Body of pancreas (tissue), 4 donors: ENCODE results near the gene ABHD4.

Experiments
- POLR2A ChIP-seq, 3 donors: fragments of 450-650 bp; IDR thresholded peaks; one replicate each; pipeline ENCODE4 v1.6.1; 2016; ENCODE audit warnings: antibody characterized with exemption in 3 of 3, mild to moderate bottlenecking in 2 of 3
- TF ChIP-seq, protein P1 (sequence below), 7 experiments: fragments of 450-650 bp in 4 of 7; fragments of 200-600 bp in 3 of 7; sonication (generic) in 3 of 7; IDR thresholded peaks; one replicate each; pipeline ENCODE4 v1.5.1; 2016 to 2019; ENCODE audit warnings: antibody characterized with exemption in 7 of 7

DNA sequence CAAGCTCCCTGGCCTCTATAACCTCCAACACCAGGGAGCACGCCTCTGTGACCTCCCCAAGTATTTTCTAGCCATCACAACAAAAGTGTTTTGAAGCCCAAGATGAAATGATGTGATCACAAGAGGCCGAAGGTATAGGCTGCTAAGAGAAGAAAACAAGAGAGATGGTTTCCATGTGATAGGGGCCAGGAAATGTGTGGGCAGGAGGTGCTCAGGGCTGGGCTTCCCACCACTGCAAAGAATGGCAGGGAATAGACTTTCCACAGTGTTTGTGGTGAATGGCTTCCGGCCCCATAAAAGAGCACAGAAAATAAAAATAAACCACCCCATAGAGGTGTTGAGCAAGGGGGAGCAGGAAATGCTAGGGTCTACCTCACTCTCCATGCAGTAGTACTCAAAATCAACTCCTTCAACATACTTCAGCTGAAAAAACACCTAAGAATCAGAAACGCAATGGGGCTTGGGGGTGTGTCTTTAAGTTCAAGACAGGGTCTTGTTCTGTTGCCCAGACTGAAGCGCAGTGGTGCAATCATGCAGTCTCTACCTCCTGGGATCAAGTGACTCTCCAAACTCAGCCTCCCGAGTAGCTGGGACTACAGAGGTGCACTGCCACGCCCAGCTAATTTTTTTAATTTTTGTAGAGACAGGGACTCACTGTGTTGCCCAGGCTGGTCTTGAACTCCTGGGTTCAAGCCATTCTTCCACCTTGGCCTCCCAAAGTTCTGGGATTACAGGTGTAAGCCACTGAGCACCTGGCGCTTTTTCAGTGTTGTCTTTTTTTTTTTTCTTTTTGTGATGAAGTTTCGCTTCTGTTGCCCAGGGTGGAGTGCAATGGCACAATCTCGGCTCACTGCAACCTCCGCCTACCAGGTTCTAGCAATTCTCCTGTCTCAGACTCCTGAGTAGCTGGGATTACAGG is 36.2 kb upstream of the ABHD4 start:
- TF ChIP-seq POLR2A (IDR thresholded peaks at IDR 0.05) = no peak
- TF ChIP-seq, protein P1, sequence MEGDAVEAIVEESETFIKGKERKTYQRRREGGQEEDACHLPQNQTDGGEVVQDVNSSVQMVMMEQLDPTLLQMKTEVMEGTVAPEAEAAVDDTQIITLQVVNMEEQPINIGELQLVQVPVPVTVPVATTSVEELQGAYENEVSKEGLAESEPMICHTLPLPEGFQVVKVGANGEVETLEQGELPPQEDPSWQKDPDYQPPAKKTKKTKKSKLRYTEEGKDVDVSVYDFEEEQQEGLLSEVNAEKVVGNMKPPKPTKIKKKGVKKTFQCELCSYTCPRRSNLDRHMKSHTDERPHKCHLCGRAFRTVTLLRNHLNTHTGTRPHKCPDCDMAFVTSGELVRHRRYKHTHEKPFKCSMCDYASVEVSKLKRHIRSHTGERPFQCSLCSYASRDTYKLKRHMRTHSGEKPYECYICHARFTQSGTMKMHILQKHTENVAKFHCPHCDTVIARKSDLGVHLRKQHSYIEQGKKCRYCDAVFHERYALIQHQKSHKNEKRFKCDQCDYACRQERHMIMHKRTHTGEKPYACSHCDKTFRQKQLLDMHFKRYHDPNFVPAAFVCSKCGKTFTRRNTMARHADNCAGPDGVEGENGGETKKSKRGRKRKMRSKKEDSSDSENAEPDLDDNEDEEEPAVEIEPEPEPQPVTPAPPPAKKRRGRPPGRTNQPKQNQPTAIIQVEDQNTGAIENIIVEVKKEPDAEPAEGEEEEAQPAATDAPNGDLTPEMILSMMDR (IDR thresholded peaks at IDR 0.05) = no peak
